HG03558 (cell line): ENCODE results near the gene COL3A1.

ENCODE experiments used
- ATAC-seq: cut with Tn5 transposase; IDR thresholded peaks from one replicate; pipeline ENCODE4 v1.9.1; 2021; ENCODE audit warnings: moderate number of reproducible peaks; ENCODE audit not compliant: unreplicated experiment; ENCODE audit errors: extremely low read depth

The COL3A1 gene

GRCh38 chr2:189014449-189015138, 40.4 kb downstream of the COL3A1 start:
- ATAC-seq = no peak

DNA sequence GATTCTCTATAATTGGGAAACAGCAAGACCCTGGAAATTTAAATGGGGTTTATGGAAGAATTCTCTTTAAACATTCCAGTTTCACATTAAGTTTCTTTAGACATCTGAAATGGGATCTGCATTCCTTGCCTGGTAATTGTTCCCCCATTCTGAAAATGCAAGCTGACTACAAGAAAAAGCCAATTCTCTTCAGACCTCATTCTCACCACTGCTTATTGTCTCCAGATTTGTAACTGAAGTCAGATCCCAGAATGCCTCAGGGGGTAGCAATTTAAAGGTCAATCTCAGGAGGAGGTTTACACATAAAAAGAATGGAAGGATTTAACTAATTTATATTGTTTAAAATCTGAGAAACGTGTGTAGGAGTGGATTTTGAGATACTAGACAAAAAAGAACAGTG, 41.2 kb downstream of the COL3A1 start:
- no peak for ATAC-seq

DNA sequence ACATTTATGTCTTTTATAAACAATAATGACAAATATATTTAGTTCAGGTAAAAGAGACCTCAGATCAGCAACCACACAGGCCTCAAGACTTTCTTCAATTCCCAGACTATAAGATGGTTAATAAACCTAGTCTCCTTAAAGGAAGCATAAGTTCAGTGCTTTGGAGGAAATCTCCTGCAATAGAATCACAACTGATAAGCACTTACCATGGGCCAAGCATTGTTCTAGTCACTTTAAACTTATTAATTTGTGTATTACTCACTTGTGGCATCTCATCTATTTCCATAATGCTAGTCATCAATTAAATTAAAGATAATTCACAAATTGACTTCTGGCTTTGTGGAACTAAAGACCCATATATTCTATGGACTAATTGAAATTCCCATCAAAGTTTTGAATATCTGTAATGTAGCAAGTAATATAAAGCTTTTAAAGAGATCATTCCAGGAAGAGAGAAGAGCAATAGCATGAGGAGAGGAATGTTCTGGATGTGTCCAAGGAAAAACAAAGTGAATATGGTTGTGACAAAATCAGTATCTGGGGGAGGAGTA, 42.2 kb downstream of the COL3A1 start:
- ATAC-seq = no peak

GRCh38 chr2:189018631-189019030, 44.5 kb downstream of the COL3A1 start:
- no peak for ATAC-seq

DNA sequence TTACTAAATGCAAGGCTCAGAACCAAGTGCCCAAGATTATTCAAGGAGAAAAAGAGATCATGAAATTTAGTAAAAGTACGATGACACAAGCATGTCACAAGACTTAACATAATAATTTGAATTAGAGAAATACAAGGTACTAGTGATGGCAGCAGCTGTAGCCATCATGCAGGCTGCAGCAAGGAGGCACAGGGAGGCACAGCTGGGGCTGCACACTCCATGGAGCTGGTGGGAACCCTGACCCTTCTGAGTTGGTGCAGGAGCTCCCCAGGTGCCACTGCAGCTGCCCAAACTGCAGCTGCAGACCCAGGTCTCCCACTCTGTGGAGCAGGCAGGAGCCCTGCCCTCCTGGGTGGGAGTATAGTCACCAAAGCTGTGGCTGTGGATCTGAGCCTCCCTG, 46.0 kb downstream of the COL3A1 start:
- ATAC-seq = no peak

GRCh38 chr2:189022053-189022481, 47.9 kb downstream of the COL3A1 start:
- ATAC-seq = no peak

DNA sequence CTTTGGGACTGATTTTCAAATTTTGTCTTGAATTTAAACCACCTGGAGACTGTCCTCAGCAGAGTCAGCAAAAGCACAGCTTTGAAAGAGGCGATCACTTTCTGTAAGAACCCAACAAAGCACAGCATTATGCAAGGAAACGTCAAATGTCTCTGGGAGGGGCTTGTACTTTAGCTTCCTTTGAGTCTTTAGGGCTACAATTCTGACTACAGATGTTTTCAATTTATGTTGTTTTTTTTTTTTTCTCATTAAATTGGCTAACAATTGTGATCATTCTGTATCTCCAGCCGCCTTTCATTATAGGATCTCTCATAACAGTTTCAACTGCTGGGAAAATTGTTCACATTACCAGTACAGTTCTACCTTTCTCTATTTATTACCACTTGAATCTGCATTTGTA, 48.3 kb downstream of the COL3A1 start:
- no peak for ATAC-seq

DNA sequence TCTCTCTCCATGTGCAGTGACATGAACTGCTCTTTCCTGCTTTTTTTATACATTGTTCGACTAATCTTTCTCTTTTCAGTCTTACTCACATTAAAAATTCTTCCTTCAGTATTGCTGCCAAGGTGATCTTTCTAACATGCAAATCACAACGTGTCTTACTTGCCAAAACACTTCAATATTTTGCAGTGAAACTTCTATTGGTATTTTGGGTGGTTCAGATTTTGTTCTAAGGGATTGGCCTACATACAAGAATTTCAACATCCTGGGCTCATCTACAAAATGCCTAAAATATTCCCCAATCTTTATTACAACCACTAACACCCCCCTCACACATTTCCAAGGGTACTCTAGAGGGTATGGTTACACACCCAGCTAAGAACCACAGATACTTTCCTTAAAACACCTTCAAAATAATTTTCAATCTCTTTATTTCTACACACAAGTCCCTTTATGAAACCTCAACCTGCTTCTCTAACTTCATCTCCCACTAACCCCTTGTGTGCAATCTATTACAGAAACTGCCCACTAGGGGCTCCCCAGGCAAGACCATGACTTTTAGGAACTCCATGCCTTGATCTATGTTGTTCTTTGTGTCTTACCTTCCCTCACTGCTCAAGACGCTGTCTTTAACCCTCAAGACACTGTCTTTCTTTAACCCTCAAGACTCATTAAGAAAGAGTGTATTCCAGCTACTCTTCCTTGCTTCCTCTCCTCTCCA, 50.9 kb downstream of the COL3A1 start:
- ATAC-seq = peak; percentile 64

DNA sequence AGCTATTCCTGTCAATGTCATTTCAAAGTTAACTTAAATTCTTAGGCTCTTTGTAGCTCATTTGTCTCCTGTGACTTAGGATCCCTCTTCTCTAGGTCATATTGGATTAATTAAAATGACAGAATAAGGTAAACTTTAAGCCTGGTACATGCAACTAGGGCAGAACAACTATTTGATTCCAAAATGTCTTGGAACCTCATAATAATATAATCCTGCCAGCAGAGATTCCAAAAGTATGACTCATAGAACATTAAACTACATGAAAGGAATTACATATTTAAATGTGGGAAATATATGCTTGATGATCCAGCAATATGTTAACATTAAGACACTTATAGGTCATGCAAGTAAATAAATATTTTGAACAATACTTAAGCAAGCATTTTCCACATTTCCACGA, 63.3 kb downstream of the COL3A1 start:
- ATAC-seq = no peak

DNA sequence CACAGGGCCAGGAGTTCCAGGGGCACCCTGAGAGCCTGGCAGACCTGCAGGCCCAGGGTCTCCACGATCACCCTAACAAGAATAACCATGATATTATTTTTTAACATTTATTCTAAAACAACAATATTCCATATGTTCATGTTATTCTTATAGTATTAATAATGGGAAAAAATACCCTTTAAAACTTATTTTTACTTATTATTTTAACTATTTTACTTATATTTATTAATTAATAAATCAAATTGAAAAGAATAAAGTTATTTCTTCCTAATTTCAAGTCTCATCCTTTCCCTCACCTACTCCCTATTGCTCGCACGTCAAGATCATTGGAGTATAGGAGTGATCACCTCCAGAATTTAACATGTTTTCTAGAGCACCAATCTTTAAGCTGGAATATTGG, 71.7 kb downstream of the COL3A1 start:
- ATAC-seq = no peak

DNA sequence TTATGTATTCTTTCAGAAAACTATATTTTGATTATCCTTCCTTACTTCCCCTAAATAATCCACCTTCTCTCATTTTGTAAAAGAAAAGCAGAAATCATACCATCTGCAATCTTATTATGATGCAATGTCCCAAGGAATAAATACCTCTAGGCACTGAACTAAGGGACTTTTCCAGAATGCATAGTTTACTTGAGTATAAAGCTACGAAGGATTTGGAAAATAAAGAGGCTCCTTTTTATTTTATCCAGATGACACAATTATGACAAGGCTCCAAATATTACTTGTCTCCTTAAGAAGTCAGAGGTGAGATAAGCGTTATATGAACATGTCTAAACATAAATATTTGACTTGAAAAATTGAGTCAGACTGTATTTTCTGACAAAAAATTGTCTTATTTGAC, 72.1 kb downstream of the COL3A1 start:
- ATAC-seq = no peak

GRCh38 chr2:189047171-189047888, 73.2 kb downstream of the COL3A1 start:
- no peak for ATAC-seq

GRCh38 chr2:189048189-189048588, 74.0 kb downstream of the COL3A1 start:
- ATAC-seq = no peak

DNA sequence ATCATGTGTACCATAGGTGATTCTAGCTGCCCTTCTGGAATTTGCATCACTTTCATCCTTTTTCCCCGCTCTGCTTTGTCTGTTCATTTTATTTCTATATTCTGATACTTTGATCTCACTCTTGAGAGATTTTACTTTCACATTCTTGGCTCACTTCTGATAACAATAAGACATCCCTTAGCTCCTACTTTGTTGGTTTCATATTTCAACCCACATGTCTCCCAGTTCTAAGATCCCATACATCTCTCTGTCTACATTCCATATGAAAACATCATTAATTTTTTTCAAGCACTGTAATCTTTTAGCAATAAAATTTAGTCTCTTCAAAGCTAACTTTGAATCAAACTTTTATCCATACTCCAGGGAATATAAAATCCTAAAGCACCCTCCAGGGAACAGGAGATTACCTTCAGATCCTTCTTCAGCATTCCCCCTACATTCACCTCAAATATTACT, 75.6 kb downstream of the COL3A1 start:
- no peak for ATAC-seq

- no peak for ATAC-seq
These were observed 76.1 kb downstream of the COL3A1 start for GRCh38 chr2:189050165-189050712.

DNA sequence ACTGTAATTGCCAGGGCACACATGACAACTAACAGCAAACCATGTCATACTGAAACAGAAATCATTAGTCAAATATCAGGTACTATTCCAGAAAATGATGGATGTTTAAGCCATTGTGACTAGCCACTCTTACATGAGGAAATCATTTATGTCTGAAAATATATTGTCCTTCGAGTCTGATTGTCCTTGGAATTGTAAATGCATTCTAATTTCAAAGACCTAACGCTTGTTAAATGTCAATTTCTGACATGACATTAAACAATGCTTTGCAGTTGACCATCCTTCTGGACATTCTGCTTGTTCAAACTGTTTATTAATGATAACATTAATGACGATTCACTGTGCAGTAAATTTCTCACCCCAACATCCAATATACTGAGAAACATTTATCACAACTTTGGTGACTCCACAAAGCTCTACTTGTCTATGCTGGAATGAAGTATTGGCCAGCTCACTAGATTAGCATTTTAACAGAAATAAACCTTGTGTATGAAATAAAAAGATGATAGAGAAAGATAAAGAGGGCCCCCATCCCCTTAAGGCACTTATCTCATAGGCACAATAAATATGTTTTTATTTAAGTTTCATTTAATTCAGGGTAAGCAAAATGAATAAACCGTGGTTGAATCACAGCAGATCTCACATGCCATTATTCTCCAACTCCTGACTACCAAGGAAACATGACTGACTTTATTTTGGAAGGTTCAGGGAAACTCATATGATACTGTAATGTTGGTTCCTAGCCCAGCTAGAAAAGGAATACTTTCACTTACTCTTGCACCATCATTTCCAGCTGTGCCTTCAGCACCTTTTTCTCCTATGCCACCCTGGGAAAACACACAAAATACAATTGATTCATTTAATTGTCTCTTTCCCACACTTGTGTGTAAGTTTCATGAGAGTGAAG, 82.3 kb downstream of the COL3A1 start:
- ATAC-seq = no peak

DNA sequence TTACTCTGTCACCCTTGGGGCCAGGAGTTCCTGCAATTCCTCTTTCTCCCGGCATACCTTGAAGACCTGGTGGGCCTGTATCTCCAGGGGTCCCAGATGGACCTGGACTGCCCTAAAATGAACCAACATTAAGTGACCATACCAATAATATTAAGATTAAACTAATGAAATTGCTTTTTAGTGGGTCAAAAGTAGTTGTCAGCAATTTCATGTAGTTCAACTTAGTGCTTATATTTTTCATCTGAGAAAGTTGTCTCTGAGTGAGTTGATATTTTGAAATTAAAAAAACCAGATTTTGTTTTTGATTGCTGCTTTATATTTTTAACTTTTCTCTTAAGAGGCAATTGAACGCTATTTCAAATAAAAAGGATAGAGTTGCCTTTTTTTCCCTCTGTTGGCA, 83.1 kb downstream of the COL3A1 start:
- no peak for ATAC-seq

- ATAC-seq = no peak
These were observed 86.0 kb downstream of the COL3A1 start for GRCh38 chr2:189060096-189060642.
